Measurements from ENCODE around the gene CPB2.
A peak's percentile ranks its signal among the peaks of the same experiment; 100 is the strongest.

Gene CPB2

GRCh38 chr13:46121033-46121432, 16.2 kb upstream of the CPB2 start:
- TF ChIP-seq ZBTB7A (IDR thresholded peaks at IDR 0.05; ENCODE audit: low read depth): no peak
- TF ChIP-seq USF1 (IDR thresholded peaks at IDR 0.05): no peak
- TF ChIP-seq REST (IDR thresholded peaks at IDR 0.05; ENCODE audit: low read depth): no peak
- TF ChIP-seq YY1 (IDR thresholded peaks at IDR 0.05; ENCODE audit: low read depth): no peak
- no peak for TF ChIP-seq EGR1 (IDR thresholded peaks at IDR 0.05)
- TF ChIP-seq TEAD4 (IDR thresholded peaks at IDR 0.05): no peak
- no peak for TF ChIP-seq MAX (IDR thresholded peaks at IDR 0.05)
- TF ChIP-seq TAF1 (IDR thresholded peaks at IDR 0.05; ENCODE audit: low read depth): no peak
- no peak for TF ChIP-seq CREB1 (IDR thresholded peaks at IDR 0.05; ENCODE audit: low read depth)
- TF ChIP-seq CEBPB (IDR thresholded peaks at IDR 0.05): no peak
- no peak for TF ChIP-seq EP300 (IDR thresholded peaks at IDR 0.05; ENCODE audit: borderline replicate concordance)
- TF ChIP-seq FOXM1 (IDR thresholded peaks at IDR 0.05; ENCODE audit: borderline replicate concordance, low read depth): no peak
- no peak for TF ChIP-seq TCF12 (IDR thresholded peaks at IDR 0.05; ENCODE audit: low read depth)
- TF ChIP-seq RAD21 (IDR thresholded peaks at IDR 0.05; ENCODE audit: low read depth): no peak
- no peak for TF ChIP-seq NFIC (IDR thresholded peaks at IDR 0.05)

- TF ChIP-seq TAF1 (IDR thresholded peaks at IDR 0.05; ENCODE audit: low read depth): no peak
- peak; percentile 82 for TF ChIP-seq NFIC (IDR thresholded peaks at IDR 0.05)
- TF ChIP-seq MAX (IDR thresholded peaks at IDR 0.05): no peak
- TF ChIP-seq TEAD4 (IDR thresholded peaks at IDR 0.05): 0 out of 2 replicates have a peak, but pooled peaks have one; percentile 5
- TF ChIP-seq CEBPB (IDR thresholded peaks at IDR 0.05): no peak
These were observed 15.2 kb upstream of the CPB2 start for GRCh38 chr13:46119883-46120614.

- no peak for TF ChIP-seq RAD21 (IDR thresholded peaks at IDR 0.05; ENCODE audit: low read depth)
- no peak for TF ChIP-seq TAF1 (IDR thresholded peaks at IDR 0.05; ENCODE audit: low read depth)
- TF ChIP-seq EP300 (IDR thresholded peaks at IDR 0.05; ENCODE audit: borderline replicate concordance): no peak
- no peak for TF ChIP-seq YY1 (IDR thresholded peaks at IDR 0.05; ENCODE audit: low read depth)
- no peak for TF ChIP-seq MAX (IDR thresholded peaks at IDR 0.05)
- TF ChIP-seq FOXM1 (IDR thresholded peaks at IDR 0.05; ENCODE audit: borderline replicate concordance, low read depth): no peak
- TF ChIP-seq NFIC (IDR thresholded peaks at IDR 0.05): no peak
- no peak for TF ChIP-seq REST (IDR thresholded peaks at IDR 0.05; ENCODE audit: low read depth)
- TF ChIP-seq CEBPB (IDR thresholded peaks at IDR 0.05): no peak
These were observed 12.0 kb upstream of the CPB2 start for GRCh38 chr13:46116653-46117502.

- TF ChIP-seq MAX (IDR thresholded peaks at IDR 0.05) (no peak), ZBTB7A (IDR thresholded peaks at IDR 0.05; ENCODE audit: low read depth) (no peak), CREB1 (IDR thresholded peaks at IDR 0.05; ENCODE audit: low read depth) (no peak), REST (IDR thresholded peaks at IDR 0.05; ENCODE audit: low read depth) (no peak), CEBPB (IDR thresholded peaks at IDR 0.05) (no peak), FOXM1 (IDR thresholded peaks at IDR 0.05; ENCODE audit: borderline replicate concordance, low read depth) (no peak), EGR1 (IDR thresholded peaks at IDR 0.05) (no peak), RAD21 (IDR thresholded peaks at IDR 0.05; ENCODE audit: low read depth) (no peak), EP300 (IDR thresholded peaks at IDR 0.05; ENCODE audit: borderline replicate concordance) (no peak), TEAD4 (IDR thresholded peaks at IDR 0.05) (no peak), NFIC (IDR thresholded peaks at IDR 0.05) (no peak), TAF1 (IDR thresholded peaks at IDR 0.05; ENCODE audit: low read depth) (no peak), YY1 (IDR thresholded peaks at IDR 0.05; ENCODE audit: low read depth) (no peak), TCF12 (IDR thresholded peaks at IDR 0.05; ENCODE audit: low read depth) (no peak), USF1 (IDR thresholded peaks at IDR 0.05) (no peak)
These were observed 9.8 kb upstream of the CPB2 start for GRCh38 chr13:46114613-46115012.

All from Ishikawa (cell line).